GM06990 (cell line): ENCODE data around the gene L3MBTL1.

Source experiments
- DNase-seq: peaks from one replicate; pipeline ENCODE4 v3.0.0-alpha.2; 2011; ENCODE audit not compliant: insufficient read length; ENCODE audit errors: extremely low read depth
- H3K27me3 ChIP-seq: replicated peaks from 2 replicates; pipeline ENCODE4 v1.6.0; 2011; ENCODE audit warnings: low read length; ENCODE audit not compliant: control insufficient read depth, insufficient read depth
- H3K36me3 ChIP-seq: 2 replicates; pipeline ENCODE4 v1.5.1; 2011; ENCODE audit warnings: low read length; ENCODE audit not compliant: control insufficient read depth, insufficient read depth
- H3K4me3 ChIP-seq: replicated peaks from 2 replicates; pipeline ENCODE4 v1.5.1; 2011; ENCODE audit warnings: low read depth, mild to moderate bottlenecking, control low read depth, low read length
- CTCF ChIP-seq: IDR thresholded peaks from 2 replicates; pipeline ENCODE4 v1.5.1; 2011; ENCODE audit warnings: low read length, control low read depth, mild to moderate bottlenecking, inconsistent platforms; ENCODE audit not compliant: insufficient read depth, poor library complexity, severe bottlenecking

L3MBTL1 gene

GRCh38 chr20:43467589-43467988 lies 39.9 kb upstream of the L3MBTL1 start:
- Histone ChIP-seq H3K36me3 (peaks cover 2% of the 10 kb centered on the region), H3K4me3 (no peak overlapping the region), H3K27me3 (no peaks in the 10 kb centered on the region)
- DNase-seq = no peak
- no peak for TF ChIP-seq CTCF

GRCh38 chr20:43472671-43473380 lies 34.7 kb upstream of the L3MBTL1 start:
- no peak for TF ChIP-seq CTCF
- Histone ChIP-seq H3K36me3 (peaks cover 2% of the 10 kb centered on the region), H3K4me3 (no peak overlapping the region), H3K27me3 (no peaks in the 10 kb centered on the region)
- no peak for DNase-seq

GRCh38 chr20:43473381-43473704 lies 34.2 kb upstream of the L3MBTL1 start:
- TF ChIP-seq CTCF = no peak
- Histone ChIP-seq H3K27me3 (no peaks in the 10 kb centered on the region), H3K36me3 (peaks cover 2% of the 10 kb centered on the region), H3K4me3 (no peak overlapping the region)
- no peak for DNase-seq

GRCh38 chr20:43477193-43477592 lies 30.3 kb upstream of the L3MBTL1 start:
- no peak for DNase-seq
- no peak overlapping the region for H3K4me3 ChIP-seq
- H3K27me3 ChIP-seq = no peaks in the 10 kb centered on the region
- TF ChIP-seq CTCF = no peak
- H3K36me3 ChIP-seq = no peaks in the 10 kb centered on the region

- no peak overlapping the region for H3K4me3 ChIP-seq
- no peaks in the 10 kb centered on the region for H3K27me3 ChIP-seq
- no peak for TF ChIP-seq CTCF
- DNase-seq = no peak
- H3K36me3 ChIP-seq = no peaks in the 10 kb centered on the region
Observed at GRCh38 chr20:43477619-43478018, 29.9 kb upstream of the L3MBTL1 start.

- no peak for TF ChIP-seq CTCF
- no peaks in the 10 kb centered on the region for H3K36me3 ChIP-seq
- no peak for DNase-seq
- H3K27me3 ChIP-seq = no peaks in the 10 kb centered on the region
- no peak overlapping the region for H3K4me3 ChIP-seq
Observed at GRCh38 chr20:43490038-43490437, 17.5 kb upstream of the L3MBTL1 start.
